ENCODE data around the gene AP5B1. TPM values are rescaled to one million over a fixed set of nuclear protein-coding genes. Genes with fewer than 3 reads are reported as not detected.
A peak's percentile ranks its signal among the peaks of the same experiment; 100 is the strongest.

The AP5B1 gene
- total RNA-seq, 4 donors from 2014 or later, result 12.7 to 27.5 (median 18.8) TPM

DNA sequence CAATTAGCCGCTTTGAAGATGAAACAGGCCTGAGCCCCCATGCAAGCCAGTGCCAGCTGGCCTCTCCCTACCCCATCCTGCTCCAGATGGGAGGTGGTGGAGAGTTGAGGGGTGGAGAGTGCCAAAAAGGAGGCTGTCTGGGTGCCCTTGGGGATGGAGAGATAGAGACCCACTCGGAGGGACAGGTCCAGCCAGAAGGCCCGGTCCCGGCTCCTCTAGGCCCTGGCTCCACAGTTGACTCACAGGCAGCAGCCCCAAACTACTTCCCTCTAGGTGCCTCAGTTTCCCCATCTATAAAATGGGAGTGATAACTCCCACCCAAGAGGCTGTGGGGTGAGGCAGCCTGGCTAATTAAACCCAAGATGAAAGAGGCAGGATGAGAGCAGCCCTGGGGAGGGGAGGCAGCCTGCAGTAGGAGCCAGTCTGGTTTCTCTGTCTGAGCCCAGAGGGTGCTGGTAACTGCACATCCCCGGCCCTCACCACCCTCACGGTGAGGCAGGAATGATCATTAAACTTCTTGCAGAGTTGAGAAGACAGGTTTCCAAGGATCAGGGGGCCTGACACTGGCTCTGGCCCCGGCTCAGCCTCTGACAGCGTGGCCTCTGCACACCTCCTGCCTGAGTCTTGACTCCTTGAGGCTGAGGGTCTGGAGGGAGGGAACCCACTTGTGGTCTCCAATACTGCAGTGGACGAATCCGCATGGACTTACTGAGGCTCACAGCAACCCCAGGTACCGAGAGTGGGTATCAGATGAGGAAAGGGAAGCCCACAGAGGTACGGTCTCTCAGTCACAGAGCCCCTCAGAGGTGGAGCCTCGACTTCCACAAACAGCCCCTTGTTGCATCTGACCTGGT lies 1.4 kb upstream of the AP5B1 start:
- H3K4me3 ChIP-seq, result no peak overlapping the region
- WGBS, 2 donors, result 85 to 86% methylated on average over 11 to 12 of the region's 13 CpGs
- peaks cover 3 to 25% of the 10 kb centered on the region in 2 donors for H3K27me3 ChIP-seq
- DNase-seq (ENCODE audit: low spot score in 2 of 2), result no peak
- H3K27ac ChIP-seq, result peak overlapping the region in 2 of 4 donors; percentile 77 to 89
- no peaks in the 10 kb centered on the region for H3K9me3 ChIP-seq
- peaks cover 0 to 42% (median 22%) of the 10 kb centered on the region in 4 donors for H3K4me1 ChIP-seq
- TF ChIP-seq, protein P1, sequence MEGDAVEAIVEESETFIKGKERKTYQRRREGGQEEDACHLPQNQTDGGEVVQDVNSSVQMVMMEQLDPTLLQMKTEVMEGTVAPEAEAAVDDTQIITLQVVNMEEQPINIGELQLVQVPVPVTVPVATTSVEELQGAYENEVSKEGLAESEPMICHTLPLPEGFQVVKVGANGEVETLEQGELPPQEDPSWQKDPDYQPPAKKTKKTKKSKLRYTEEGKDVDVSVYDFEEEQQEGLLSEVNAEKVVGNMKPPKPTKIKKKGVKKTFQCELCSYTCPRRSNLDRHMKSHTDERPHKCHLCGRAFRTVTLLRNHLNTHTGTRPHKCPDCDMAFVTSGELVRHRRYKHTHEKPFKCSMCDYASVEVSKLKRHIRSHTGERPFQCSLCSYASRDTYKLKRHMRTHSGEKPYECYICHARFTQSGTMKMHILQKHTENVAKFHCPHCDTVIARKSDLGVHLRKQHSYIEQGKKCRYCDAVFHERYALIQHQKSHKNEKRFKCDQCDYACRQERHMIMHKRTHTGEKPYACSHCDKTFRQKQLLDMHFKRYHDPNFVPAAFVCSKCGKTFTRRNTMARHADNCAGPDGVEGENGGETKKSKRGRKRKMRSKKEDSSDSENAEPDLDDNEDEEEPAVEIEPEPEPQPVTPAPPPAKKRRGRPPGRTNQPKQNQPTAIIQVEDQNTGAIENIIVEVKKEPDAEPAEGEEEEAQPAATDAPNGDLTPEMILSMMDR (IDR thresholded peaks at IDR 0.05), result no peak
- peaks cover 0 to 22% (median 0%) of the 10 kb centered on the region in 3 donors for H3K36me3 ChIP-seq

GRCh38 chr11:65781152-65781961 lies 581 bp upstream of the AP5B1 start:
- Histone ChIP-seq H3K27me3 (peaks cover 0 to 18% of the 10 kb centered on the region in 2 donors), H3K27ac (peak overlapping the region in 3 of 4 donors; percentile 74 to 89 (median 77)), H3K4me3 (peak overlapping the region; percentile 28 to 95 (median 92)), H3K9me3 (no peaks in the 10 kb centered on the region), H3K4me1 (peaks cover 0 to 33% (median 16%) of the 10 kb centered on the region in 4 donors), H3K36me3 (peaks cover 0 to 30% (median 0%) of the 10 kb centered on the region in 3 donors)
- TF ChIP-seq EP300 (IDR thresholded peaks at IDR 0.05), result no peak
- TF ChIP-seq, protein P1 (IDR thresholded peaks at IDR 0.05), result peak; percentile 14 to 72 (median 57)
- no peak for DNase-seq (ENCODE audit: low spot score in 2 of 2)
- 19 to 21% methylated on average over 33 to 39 of the region's 83 CpGs for WGBS, 2 donors

DNA sequence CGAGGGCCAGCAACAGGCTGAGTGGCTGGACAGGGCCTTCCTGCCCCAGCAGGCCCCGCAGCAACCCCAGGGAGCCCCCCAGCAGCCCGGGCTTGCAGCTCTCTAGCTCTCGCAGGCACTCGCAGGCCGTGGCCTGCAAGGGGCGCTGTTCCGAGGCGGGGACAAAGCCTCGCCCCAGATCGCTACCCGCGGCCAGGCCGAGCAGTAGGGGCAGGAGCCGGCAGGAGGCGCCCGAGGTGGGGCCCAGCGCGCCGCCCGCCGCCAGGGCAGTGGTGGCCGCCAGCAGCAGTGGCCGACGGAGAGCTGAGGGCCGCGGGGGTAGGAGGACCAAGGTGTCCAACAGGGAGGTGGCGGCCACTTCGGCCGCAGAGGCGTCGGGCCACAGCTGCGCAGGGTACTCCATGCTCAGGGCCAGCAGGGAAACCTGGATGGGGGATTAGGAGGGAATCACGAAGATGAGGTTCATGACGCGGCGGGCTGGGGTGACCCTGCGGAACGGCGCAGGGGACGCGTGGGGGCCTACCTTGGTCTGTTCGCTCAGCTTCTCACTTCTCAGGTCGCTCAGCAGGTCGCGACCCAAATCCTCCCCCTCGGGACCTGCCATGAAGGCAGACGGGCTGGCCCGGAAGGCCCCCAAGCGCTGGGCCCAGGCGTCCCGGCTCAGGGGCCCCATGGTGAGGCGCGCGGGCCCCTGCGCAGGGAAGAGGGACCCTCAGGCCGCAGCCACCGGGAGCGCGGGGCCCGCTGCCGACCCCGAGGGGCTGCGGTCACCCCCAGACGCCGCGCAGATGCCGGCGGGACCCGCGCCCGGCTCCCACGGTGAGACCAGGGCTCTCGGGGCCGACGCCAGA lies 632 bp downstream of the AP5B1 start:
- Histone ChIP-seq H3K4me1 (peaks cover 0 to 31% (median 12%) of the 10 kb centered on the region in 4 donors), H3K27me3 (peaks cover 0 to 6% of the 10 kb centered on the region in 2 donors), H3K36me3 (peaks cover 0 to 30% (median 0%) of the 10 kb centered on the region in 3 donors), H3K4me3 (peak overlapping the region; percentile 91 to 95 (median 92)), H3K27ac (peak overlapping the region in 3 of 4 donors; percentile 60 to 89 (median 77)), H3K9me3 (no peaks in the 10 kb centered on the region)
- TF ChIP-seq, protein P1 (IDR thresholded peaks at IDR 0.05), result peak; percentile 89 to 97 (median 94)
- TF ChIP-seq EP300 (IDR thresholded peaks at IDR 0.05) (peak in 1 of 2 donors; percentile 28), POLR2A (IDR thresholded peaks at IDR 0.05) (peak in 1 of 2 donors; percentile 13)
- 4% methylated on average over 32 to 63 of the region's 76 CpGs for WGBS, 2 donors
- DNase-seq (ENCODE audit: low spot score in 2 of 2), result peak; percentile 44 to 56

DNA sequence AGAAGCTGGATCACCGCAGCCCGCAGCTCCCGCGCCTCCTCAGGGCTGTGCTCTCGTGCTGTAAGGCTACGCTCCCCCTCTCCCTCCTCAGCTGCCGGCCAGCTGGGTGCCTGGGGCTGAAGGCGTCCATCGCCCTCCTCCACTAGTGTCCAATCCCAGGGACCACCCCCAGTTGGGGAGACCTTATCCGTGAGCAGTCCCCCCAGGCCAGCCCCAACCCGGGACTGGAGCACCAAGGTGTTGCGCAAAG lies 1.2 kb downstream of the AP5B1 start:
- H3K4me3 ChIP-seq, result peak overlapping the region; percentile 91 to 95 (median 92)
- peaks cover 0 to 30% (median 0%) of the 10 kb centered on the region in 3 donors for H3K36me3 ChIP-seq
- no peak for DNase-seq (ENCODE audit: low spot score in 2 of 2)
- H3K4me1 ChIP-seq, result peaks cover 0 to 33% (median 12%) of the 10 kb centered on the region in 4 donors
- TF ChIP-seq, protein P1 (IDR thresholded peaks at IDR 0.05), result no peak
- TF ChIP-seq EP300 (IDR thresholded peaks at IDR 0.05) (no peak), POLR2A (IDR thresholded peaks at IDR 0.05) (no peak)
- peaks cover 0 to under 1% of the 10 kb centered on the region in 2 donors for H3K27me3 ChIP-seq
- peak overlapping the region in 1 of 4 donors; percentile 77 for H3K27ac ChIP-seq
- no peaks in the 10 kb centered on the region for H3K9me3 ChIP-seq
- WGBS, 2 donors, result 70 to 77% methylated on average over 6 to 12 of the region's 12 CpGs
